Measurements from ENCODE around the gene SFXN5. TPM values are rescaled to one million over a fixed set of nuclear protein-coding genes. Genes with fewer than 3 reads are reported as not detected.

SFXN5 gene
- total RNA-seq, 1 donor from 2014 or later: 13.7 TPM

DNA sequence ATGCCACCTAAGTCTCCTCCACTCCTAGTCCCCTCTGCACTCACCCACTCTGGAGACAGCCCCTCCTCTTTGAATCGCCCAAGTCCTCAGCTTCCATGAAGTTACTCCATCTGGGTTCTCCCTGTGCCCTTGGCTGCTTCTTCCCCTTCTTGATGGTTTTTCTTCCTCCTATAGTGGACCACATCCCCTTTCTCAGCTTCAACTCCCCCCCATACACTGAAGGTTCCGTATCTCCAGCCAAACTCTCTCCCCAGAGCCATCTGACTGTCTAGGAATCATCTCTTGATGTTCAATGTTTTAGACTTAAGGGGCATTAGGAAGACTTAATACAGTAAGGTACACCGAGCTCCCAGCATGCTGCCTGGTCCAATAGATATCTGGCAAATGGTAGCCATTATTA is 114.6 kb downstream of the SFXN5 start:
- Mint-ChIP-seq H3K27me3 (ENCODE audit: unreplicated experiment) (peaks cover 14% of the 10 kb centered on the region), H3K4me1 (ENCODE audit: low read depth, unreplicated experiment) (peaks cover 9% of the 10 kb centered on the region), H3K27ac (ENCODE audit: unreplicated experiment) (no peak overlapping the region), H3K4me3 (ENCODE audit: unreplicated experiment) (no peak overlapping the region), H3K36me3 (ENCODE audit: unreplicated experiment) (no peaks in the 10 kb centered on the region), H3K9me3 (ENCODE audit: unreplicated experiment) (peaks cover 13% of the 10 kb centered on the region)
- no peak for DNase-seq
- TF ChIP-seq, protein P1, sequence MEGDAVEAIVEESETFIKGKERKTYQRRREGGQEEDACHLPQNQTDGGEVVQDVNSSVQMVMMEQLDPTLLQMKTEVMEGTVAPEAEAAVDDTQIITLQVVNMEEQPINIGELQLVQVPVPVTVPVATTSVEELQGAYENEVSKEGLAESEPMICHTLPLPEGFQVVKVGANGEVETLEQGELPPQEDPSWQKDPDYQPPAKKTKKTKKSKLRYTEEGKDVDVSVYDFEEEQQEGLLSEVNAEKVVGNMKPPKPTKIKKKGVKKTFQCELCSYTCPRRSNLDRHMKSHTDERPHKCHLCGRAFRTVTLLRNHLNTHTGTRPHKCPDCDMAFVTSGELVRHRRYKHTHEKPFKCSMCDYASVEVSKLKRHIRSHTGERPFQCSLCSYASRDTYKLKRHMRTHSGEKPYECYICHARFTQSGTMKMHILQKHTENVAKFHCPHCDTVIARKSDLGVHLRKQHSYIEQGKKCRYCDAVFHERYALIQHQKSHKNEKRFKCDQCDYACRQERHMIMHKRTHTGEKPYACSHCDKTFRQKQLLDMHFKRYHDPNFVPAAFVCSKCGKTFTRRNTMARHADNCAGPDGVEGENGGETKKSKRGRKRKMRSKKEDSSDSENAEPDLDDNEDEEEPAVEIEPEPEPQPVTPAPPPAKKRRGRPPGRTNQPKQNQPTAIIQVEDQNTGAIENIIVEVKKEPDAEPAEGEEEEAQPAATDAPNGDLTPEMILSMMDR (IDR thresholded peaks at IDR 0.05; ENCODE audit: partially characterized antibody, unreplicated experiment): no peak

DNA sequence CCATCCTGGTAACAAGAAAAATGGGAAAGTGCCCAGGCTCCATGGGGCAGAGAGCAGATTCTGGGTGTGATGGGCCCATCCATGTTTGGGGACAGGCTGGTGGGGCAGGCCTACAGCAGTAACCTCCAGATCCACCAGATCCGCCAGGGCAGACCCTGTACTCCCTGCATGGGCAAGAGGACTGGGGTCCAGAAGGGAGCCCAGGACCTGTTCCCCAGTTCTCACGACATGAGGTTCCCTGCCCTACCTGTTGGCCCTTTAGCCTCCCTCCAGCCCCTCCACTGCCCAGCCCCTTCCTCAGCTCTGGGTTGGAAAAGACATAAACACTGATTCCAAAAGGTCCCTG is 115.5 kb downstream of the SFXN5 start:
- TF ChIP-seq, protein P1 (IDR thresholded peaks at IDR 0.05; ENCODE audit: partially characterized antibody, unreplicated experiment): no peak
- no peak overlapping the region for H3K4me3 Mint-ChIP-seq (ENCODE audit: unreplicated experiment)
- peaks cover 9% of the 10 kb centered on the region for H3K4me1 Mint-ChIP-seq (ENCODE audit: low read depth, unreplicated experiment)
- H3K27ac Mint-ChIP-seq (ENCODE audit: unreplicated experiment): no peak overlapping the region
- H3K9me3 Mint-ChIP-seq (ENCODE audit: unreplicated experiment): peaks cover 13% of the 10 kb centered on the region
- no peak for DNase-seq
- H3K27me3 Mint-ChIP-seq (ENCODE audit: unreplicated experiment): peaks cover 14% of the 10 kb centered on the region
- H3K36me3 Mint-ChIP-seq (ENCODE audit: unreplicated experiment): no peaks in the 10 kb centered on the region

DNA sequence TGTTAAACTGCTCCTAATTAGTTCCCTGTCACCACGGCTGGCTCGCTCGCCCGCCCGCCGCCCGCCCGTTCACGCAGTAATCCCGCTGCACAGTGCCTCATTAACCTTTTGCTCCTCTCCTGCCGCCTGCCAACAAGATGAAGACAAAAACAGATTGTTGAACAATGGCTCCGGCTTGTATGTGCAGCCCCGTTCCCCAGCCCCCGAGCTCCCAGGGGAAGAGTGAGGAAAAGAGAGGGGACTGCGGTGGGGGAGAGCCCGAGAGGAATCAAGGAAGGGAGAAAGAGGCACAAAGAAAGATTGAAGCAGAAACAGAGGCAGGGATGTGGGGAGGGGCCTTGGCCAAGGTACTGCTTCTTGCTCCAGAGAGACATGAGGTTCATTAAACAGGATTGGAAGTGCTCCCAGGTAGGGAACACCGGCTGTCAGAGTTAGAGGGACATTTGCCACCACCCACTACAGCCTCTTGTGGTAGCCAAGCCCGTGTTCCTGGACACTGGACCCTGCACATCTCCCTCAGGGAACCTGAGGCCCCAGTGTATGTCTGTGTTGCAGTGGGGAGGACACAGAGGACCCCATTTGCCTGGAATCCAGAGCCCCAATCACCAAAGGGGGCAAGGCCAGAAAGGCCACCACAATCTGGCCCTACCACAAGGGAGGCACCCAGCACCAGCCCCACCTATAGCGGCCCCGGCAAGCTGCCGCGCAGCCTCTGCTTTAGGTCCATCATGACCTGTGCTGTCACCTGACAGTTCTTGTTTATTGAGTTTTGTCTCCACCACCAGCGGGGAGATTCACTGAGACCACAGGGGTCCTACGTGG is 116.1 kb downstream of the SFXN5 start:
- Mint-ChIP-seq H3K9me3 (ENCODE audit: unreplicated experiment) (peaks cover 13% of the 10 kb centered on the region), H3K27ac (ENCODE audit: unreplicated experiment) (peak overlapping the region; percentile 83), H3K4me1 (ENCODE audit: low read depth, unreplicated experiment) (peaks cover 9% of the 10 kb centered on the region), H3K4me3 (ENCODE audit: unreplicated experiment) (peak overlapping the region; percentile 54), H3K27me3 (ENCODE audit: unreplicated experiment) (peaks cover 12% of the 10 kb centered on the region), H3K36me3 (ENCODE audit: unreplicated experiment) (no peaks in the 10 kb centered on the region)
- DNase-seq: peak; percentile 48
- TF ChIP-seq, protein P1 (IDR thresholded peaks at IDR 0.05; ENCODE audit: partially characterized antibody, unreplicated experiment): no peak

DNA sequence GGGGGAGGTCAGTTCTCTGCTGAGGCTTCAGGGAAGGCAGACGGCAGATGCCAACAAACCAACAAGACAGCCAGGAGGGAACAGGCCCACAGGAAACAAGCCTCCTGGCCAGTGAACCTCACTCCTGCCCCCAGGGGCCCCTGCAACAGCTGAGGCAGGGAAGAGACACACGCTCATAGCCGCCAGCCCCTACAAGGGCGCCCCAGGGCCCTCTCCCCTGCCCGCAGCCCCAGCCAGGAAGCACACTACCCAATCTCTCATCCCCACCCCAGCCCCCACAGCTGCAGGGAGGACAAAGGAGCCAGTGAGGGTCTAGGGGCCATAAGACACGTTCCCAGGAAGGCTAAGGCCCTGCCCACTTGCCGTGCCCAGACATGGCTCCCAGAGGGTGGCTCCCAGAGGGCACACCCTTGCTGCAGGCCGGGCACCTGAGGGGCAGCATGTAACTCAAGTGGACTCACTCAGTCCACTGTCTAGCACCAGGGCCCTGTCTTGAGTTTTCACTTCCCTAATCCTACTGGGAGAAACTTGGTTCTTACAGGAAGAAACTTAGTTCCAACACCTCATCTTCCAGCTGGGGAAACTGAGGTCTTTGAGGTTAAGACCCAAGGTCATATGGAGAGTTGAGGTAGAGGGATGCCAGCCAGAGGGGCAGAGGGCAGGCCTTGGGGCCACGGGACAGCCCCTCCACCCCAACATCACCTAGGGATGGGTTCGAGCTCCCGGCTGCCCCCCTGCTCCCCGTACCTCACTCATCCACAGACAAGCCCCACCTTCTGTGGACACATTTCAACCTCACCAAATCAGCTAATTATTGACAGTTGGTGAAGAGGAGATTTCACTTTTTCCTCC is 116.9 kb downstream of the SFXN5 start:
- no peak for DNase-seq
- TF ChIP-seq, protein P1 (IDR thresholded peaks at IDR 0.05; ENCODE audit: partially characterized antibody, unreplicated experiment): no peak
- Mint-ChIP-seq H3K4me3 (ENCODE audit: unreplicated experiment) (peak overlapping the region; percentile 54), H3K4me1 (ENCODE audit: low read depth, unreplicated experiment) (peaks cover 9% of the 10 kb centered on the region), H3K27me3 (ENCODE audit: unreplicated experiment) (peaks cover 9% of the 10 kb centered on the region), H3K9me3 (ENCODE audit: unreplicated experiment) (peaks cover 10% of the 10 kb centered on the region), H3K27ac (ENCODE audit: unreplicated experiment) (peak overlapping the region; percentile 83), H3K36me3 (ENCODE audit: unreplicated experiment) (no peaks in the 10 kb centered on the region)
